Lower lobe of right lung (tissue), 2 donors: ENCODE data around the gene GLI2. TPM values are rescaled to one million over a fixed set of nuclear protein-coding genes. Genes with fewer than 3 reads are reported as not detected.

Experiments
- ATAC-seq, 2 donors: fragments of 200-7000 bp; cut with Tn5 transposase; one replicate each; pipeline ENCODE4 v1.9.1; 2020 to 2022; ENCODE audit warnings: mild to moderate bottlenecking in 2 of 2, moderate library complexity in 2 of 2
- DNase-seq: peaks from one replicate; pipeline ENCODE4 v3.0.0-alpha.2; 2020
- H3K27ac ChIP-seq: fragments of 200-600 bp; one replicate; pipeline ENCODE4 v1.8.0; 2022
- H3K27me3 ChIP-seq: fragments of 200-600 bp; one replicate; pipeline ENCODE4 v1.8.0; 2022; ENCODE audit warnings: low read depth
- H3K36me3 ChIP-seq: fragments of 200-600 bp; one replicate; pipeline ENCODE4 v1.8.0; 2022; ENCODE audit warnings: mild to moderate bottlenecking
- H3K4me1 ChIP-seq: fragments of 200-600 bp; one replicate; pipeline ENCODE4 v1.8.0; 2022
- H3K4me3 ChIP-seq: fragments of 200-600 bp; one replicate; pipeline ENCODE4 v1.8.0; 2022; ENCODE audit warnings: mild to moderate bottlenecking
- H3K9me3 ChIP-seq: fragments of 200-600 bp; one replicate; pipeline ENCODE4 v1.8.0; 2022
- intact Hi-C: fragments of 100-400 bp; cut with DNase I; formaldehyde crosslinking; loops from one replicate; pipeline ENCODE4 v1.11.0; 2022
- total RNA-seq: library from RNA; stranded (reverse); fragmentation: NEBNext Ultra II Directional; extraction: Animal tissue kit (Norgen Biotek cat#: 25700); gene quantifications from one replicate; pipeline ENCODE4 v1.2.1, GENCODE V29; 2021
- TF ChIP-seq, protein P1 (sequence below): fragments of 200-600 bp; IDR thresholded peaks from one replicate; pipeline ENCODE4 v1.8.0; 2022; ENCODE audit warnings: antibody characterized with exemption, mild to moderate bottlenecking
- donor health status: DM: no; HTN: yes; CAD: no; lungs with severe emphysema.

Gene GLI2
- total RNA-seq, 1 donor from 2014 or later: 3.3 TPM

DNA sequence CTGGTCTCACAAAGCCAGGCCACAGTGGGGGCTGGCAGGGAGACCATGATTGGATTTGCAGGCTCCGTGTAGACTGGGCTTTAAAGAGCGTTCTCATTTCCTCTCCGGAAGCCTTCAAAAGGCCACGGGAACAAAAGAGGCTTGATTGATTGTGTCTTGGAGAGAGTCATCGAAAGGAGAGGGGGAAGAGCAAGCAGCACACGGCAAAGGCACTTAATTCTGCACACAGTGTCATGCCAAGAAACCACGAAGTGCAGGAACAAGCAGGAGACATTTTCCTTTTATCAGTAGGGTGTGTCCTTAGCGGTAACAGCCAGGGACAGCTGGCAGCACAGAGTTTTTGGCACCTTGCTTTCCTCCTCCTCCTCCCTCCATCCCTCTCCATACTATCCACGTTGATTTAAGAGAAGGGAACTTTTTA is 47.7 kb downstream of the GLI2 start:
- Histone ChIP-seq H3K27ac (no peak overlapping the region), H3K9me3 (no peaks in the 10 kb centered on the region), H3K4me1 (peaks cover 9% of the 10 kb centered on the region), H3K27me3 (no peaks in the 10 kb centered on the region), H3K36me3 (no peaks in the 10 kb centered on the region), H3K4me3 (no peak overlapping the region)
- TF ChIP-seq, protein P1, sequence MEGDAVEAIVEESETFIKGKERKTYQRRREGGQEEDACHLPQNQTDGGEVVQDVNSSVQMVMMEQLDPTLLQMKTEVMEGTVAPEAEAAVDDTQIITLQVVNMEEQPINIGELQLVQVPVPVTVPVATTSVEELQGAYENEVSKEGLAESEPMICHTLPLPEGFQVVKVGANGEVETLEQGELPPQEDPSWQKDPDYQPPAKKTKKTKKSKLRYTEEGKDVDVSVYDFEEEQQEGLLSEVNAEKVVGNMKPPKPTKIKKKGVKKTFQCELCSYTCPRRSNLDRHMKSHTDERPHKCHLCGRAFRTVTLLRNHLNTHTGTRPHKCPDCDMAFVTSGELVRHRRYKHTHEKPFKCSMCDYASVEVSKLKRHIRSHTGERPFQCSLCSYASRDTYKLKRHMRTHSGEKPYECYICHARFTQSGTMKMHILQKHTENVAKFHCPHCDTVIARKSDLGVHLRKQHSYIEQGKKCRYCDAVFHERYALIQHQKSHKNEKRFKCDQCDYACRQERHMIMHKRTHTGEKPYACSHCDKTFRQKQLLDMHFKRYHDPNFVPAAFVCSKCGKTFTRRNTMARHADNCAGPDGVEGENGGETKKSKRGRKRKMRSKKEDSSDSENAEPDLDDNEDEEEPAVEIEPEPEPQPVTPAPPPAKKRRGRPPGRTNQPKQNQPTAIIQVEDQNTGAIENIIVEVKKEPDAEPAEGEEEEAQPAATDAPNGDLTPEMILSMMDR: no peak
- intact Hi-C loops: no loop called here
- ATAC-seq (peak in 1 of 2 donors; percentile 7), DNase-seq (no peak)

- intact Hi-C loops: no loop called here
- Histone ChIP-seq H3K9me3 (no peaks in the 10 kb centered on the region), H3K27ac (no peak overlapping the region), H3K4me3 (no peak overlapping the region), H3K4me1 (peaks cover 9% of the 10 kb centered on the region), H3K27me3 (no peaks in the 10 kb centered on the region), H3K36me3 (no peaks in the 10 kb centered on the region)
- no peak for DNase-seq
- ATAC-seq: no peak
- TF ChIP-seq, protein P1: no peak
Measured at GRCh38 chr2:120783969-120784372, 48.3 kb downstream of the GLI2 start.
